Endodermal cell (in vitro differentiated cells): ENCODE results near the gene UNC45A. TPM values are rescaled to one million over a fixed set of nuclear protein-coding genes. Genes with fewer than 3 reads are reported as not detected.

Source experiments
- DNase-seq: peaks from one replicate; pipeline ENCODE4 v3.0.0-alpha.2; 2017
- H3K27ac ChIP-seq: 2 replicates; pipeline ENCODE4 v1.5.1; 2013; ENCODE audit warnings: mild to moderate bottlenecking, low read depth, low read length, moderate library complexity
- H3K27me3 ChIP-seq: 2 replicates; pipeline ENCODE4 v1.6.1; 2013; ENCODE audit warnings: mild to moderate bottlenecking, low read length, moderate library complexity; ENCODE audit not compliant: insufficient read depth, control insufficient read depth, poor library complexity, severe bottlenecking
- H3K36me3 ChIP-seq: 2 replicates; pipeline ENCODE4 v1.7.0; 2013; ENCODE audit warnings: mild to moderate bottlenecking, low read length, moderate library complexity; ENCODE audit not compliant: control insufficient read depth, insufficient read depth
- H3K4me1 ChIP-seq: one replicate; pipeline ENCODE4 v1.7.0; 2013; ENCODE audit warnings: low read length; ENCODE audit not compliant: control insufficient read depth, insufficient read depth
- H3K4me3 ChIP-seq: 2 replicates; pipeline ENCODE4 v1.5.1; 2013; ENCODE audit warnings: mild to moderate bottlenecking, low read length, moderate library complexity
- H3K9ac ChIP-seq: 2 replicates; pipeline ENCODE4 v1.6.1; 2013; ENCODE audit warnings: mild to moderate bottlenecking, low read length, moderate library complexity; ENCODE audit not compliant: poor library complexity, severe bottlenecking; ENCODE audit errors: extremely low read depth
- H3K9me3 ChIP-seq: 2 replicates; pipeline ENCODE4 v1.6.1; 2013; ENCODE audit warnings: mild to moderate bottlenecking, low read length, moderate library complexity; ENCODE audit not compliant: control insufficient read depth
- H3K27ac Mint-ChIP-seq: 2 replicates; pipeline ENCODE4 v1.8.0; 2020; ENCODE audit warnings: mixed read lengths
- H3K27me3 Mint-ChIP-seq: 2 replicates; pipeline ENCODE4 v1.8.0; 2021; ENCODE audit warnings: mild to moderate bottlenecking, mixed read lengths; ENCODE audit not compliant: insufficient read depth
- H3K36me3 Mint-ChIP-seq: 2 replicates; pipeline ENCODE4 v1.8.0; 2020; ENCODE audit warnings: low read depth, mixed read lengths
- H3K4me1 Mint-ChIP-seq: 2 replicates; pipeline ENCODE4 v1.8.0; 2020; ENCODE audit warnings: mixed read lengths
- H3K4me3 Mint-ChIP-seq: 2 replicates; pipeline ENCODE4 v1.8.0; 2020; ENCODE audit warnings: mild to moderate bottlenecking, moderate library complexity, mixed read lengths
- H3K9me3 Mint-ChIP-seq: 2 replicates; pipeline ENCODE4 v1.8.0; 2020; ENCODE audit warnings: mild to moderate bottlenecking, mixed read lengths
- CTCF ChIP-seq: fragments of 200-600 bp; sonication (generic); conservative IDR thresholded peaks from 2 replicates; pipeline ENCODE4 v1.5.0; 2021; ENCODE audit warnings: antibody characterized with exemption, mild to moderate bottlenecking
- WGBS, 2 experiments: methylation state at CpG; one replicate each; pipeline versions ENCODE4 v1.1.5 to v1.1.7; 2013; ENCODE audit warnings: missing lambda C conversion rate in 2 of 2, mixed read lengths in 1 of 2; ENCODE audit not compliant: insufficient coverage in 1 of 2, insufficient read length in 1 of 2; 5-methylcytosine and 5-hydroxymethylcytosine counted together
- total RNA-seq, 2 donors: library from RNA; stranded (reverse); fragmentation: NEBNext Ultra II Directional in 1 of 2; extraction: Animal tissue kit (Norgen Biotek cat#: 25700) in 1 of 2; gene quantifications; 2 replicates in 1 of 2; 3 replicates in 1 of 2; pipeline ENCODE4 v1.2.1, GENCODE V29; 2021

UNC45A gene
- total RNA-seq, 2 donors from 2014 or later = 92.5 to 96.6 TPM

GRCh38 chr15:90938261-90938660 lies 3.2 kb downstream of the UNC45A start:
- no peak overlapping the region for H3K4me3 ChIP-seq
- Mint-ChIP-seq H3K4me3 (no peak overlapping the region), H3K27ac (no peak overlapping the region), H3K4me1 (peaks cover 12% of the 10 kb centered on the region), H3K36me3 (peaks cover 45% of the 10 kb centered on the region), H3K27me3 (peaks cover 4% of the 10 kb centered on the region), H3K9me3 (no peaks in the 10 kb centered on the region)
- 87 to 96% methylated on average over 3 to 5 of the region's 5 CpGs for WGBS, 2 experiments
- no peak overlapping the region for H3K27ac ChIP-seq
- TF ChIP-seq CTCF = no peak
- no peaks in the 10 kb centered on the region for H3K4me1 ChIP-seq
- no peak for DNase-seq
- H3K27me3 ChIP-seq = peaks cover 3% of the 10 kb centered on the region
- no peaks in the 10 kb centered on the region for H3K9me3 ChIP-seq
- H3K36me3 ChIP-seq = peaks cover 55% of the 10 kb centered on the region
- no peak overlapping the region for H3K9ac ChIP-seq

- Mint-ChIP-seq H3K4me1 (peaks cover 7% of the 10 kb centered on the region), H3K27ac (no peak overlapping the region), H3K36me3 (peaks cover 53% of the 10 kb centered on the region), H3K4me3 (no peak overlapping the region), H3K27me3 (no peaks in the 10 kb centered on the region), H3K9me3 (no peaks in the 10 kb centered on the region)
- H3K27ac ChIP-seq = no peak overlapping the region
- DNase-seq = no peak
- no peaks in the 10 kb centered on the region for H3K4me1 ChIP-seq
- H3K9ac ChIP-seq = no peak overlapping the region
- no peak overlapping the region for H3K4me3 ChIP-seq
- H3K27me3 ChIP-seq = no peaks in the 10 kb centered on the region
- 92 to 94% methylated on average over 7 of the region's 7 CpGs for WGBS, 2 experiments
- H3K36me3 ChIP-seq = peaks cover 66% of the 10 kb centered on the region
- no peak for TF ChIP-seq CTCF
- no peaks in the 10 kb centered on the region for H3K9me3 ChIP-seq
These were observed 4.7 kb downstream of the UNC45A start for GRCh38 chr15:90939756-90940155.

GRCh38 chr15:90941038-90941437 lies 6.0 kb downstream of the UNC45A start:
- WGBS, 2 experiments = 85 to 96% methylated on average over 4 of the region's 4 CpGs
- H3K27me3 Mint-ChIP-seq = no peaks in the 10 kb centered on the region
- H3K9me3 Mint-ChIP-seq = no peaks in the 10 kb centered on the region
- peaks cover 5% of the 10 kb centered on the region for H3K4me1 Mint-ChIP-seq
- H3K27ac ChIP-seq = no peak overlapping the region
- no peaks in the 10 kb centered on the region for H3K27me3 ChIP-seq
- no peak overlapping the region for H3K4me3 ChIP-seq
- DNase-seq = no peak
- peaks cover 58% of the 10 kb centered on the region for H3K36me3 Mint-ChIP-seq
- no peaks in the 10 kb centered on the region for H3K9me3 ChIP-seq
- no peak overlapping the region for H3K9ac ChIP-seq
- no peak for TF ChIP-seq CTCF
- no peak overlapping the region for H3K4me3 Mint-ChIP-seq
- H3K4me1 ChIP-seq = no peaks in the 10 kb centered on the region
- H3K27ac Mint-ChIP-seq = no peak overlapping the region
- peaks cover 71% of the 10 kb centered on the region for H3K36me3 ChIP-seq
